ENCODE data around the gene TMEM178A. TPM values are rescaled to one million over a fixed set of nuclear protein-coding genes. Genes with fewer than 3 reads are reported as not detected.

Gene TMEM178A
- total RNA-seq, 1 donor from 2014 or later = not detected

DNA sequence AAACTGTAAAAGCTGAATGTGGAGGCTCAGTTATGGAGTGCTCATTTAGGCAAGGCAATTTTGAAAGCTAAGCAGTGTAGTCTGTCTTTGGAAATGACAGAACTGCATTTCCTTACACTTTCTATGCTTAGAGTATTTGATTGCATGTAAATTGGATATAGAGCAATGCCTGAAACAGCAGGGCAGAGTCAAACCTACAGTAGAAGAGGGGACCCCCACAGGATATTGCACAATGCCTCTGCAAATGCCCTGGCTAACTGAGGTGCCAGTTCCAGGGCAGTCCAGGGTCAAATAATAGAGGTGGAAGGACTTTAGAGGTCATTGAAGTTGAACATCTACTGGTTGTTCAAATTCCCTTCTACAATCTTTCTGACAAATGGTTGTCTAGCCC is 2.2 kb downstream of the TMEM178A start:
- no peaks in the 10 kb centered on the region for H3K9me3 Mint-ChIP-seq
- H3K4me3 Mint-ChIP-seq = no peak overlapping the region
- H3K4me1 Mint-ChIP-seq (ENCODE audit: low read depth) = peaks cover 11% of the 10 kb centered on the region

GRCh38 chr2:39668576-39669080 is 2.9 kb downstream of the TMEM178A start:
- H3K27me3 Mint-ChIP-seq (ENCODE audit: insufficient read depth) = peaks cover 60% of the 10 kb centered on the region
- H3K27ac Mint-ChIP-seq = no peak overlapping the region

More for the DNA sequence above, 2.2 kb downstream of the TMEM178A start:
- DNase-seq (ENCODE audit: low spot score) = no peak
- peaks cover 5% of the 10 kb centered on the region for H3K36me3 Mint-ChIP-seq (ENCODE audit: low read depth)
- H3K27me3 Mint-ChIP-seq (ENCODE audit: insufficient read depth) = peaks cover 67% of the 10 kb centered on the region
- intact Hi-C loops (cut with micrococcal nuclease) = no loop called here
- no peak overlapping the region for H3K27ac Mint-ChIP-seq

GRCh38 chr2:39671604-39672003 is 5.9 kb downstream of the TMEM178A start:
- no peak overlapping the region for H3K27ac Mint-ChIP-seq
- peaks cover 2% of the 10 kb centered on the region for H3K4me1 Mint-ChIP-seq (ENCODE audit: low read depth)
- no peak for DNase-seq (ENCODE audit: low spot score)
- H3K36me3 Mint-ChIP-seq (ENCODE audit: low read depth) = peaks cover 3% of the 10 kb centered on the region
- no peaks in the 10 kb centered on the region for H3K9me3 Mint-ChIP-seq
- intact Hi-C loops (cut with micrococcal nuclease) = no loop called here
- H3K27me3 Mint-ChIP-seq (ENCODE audit: insufficient read depth) = peaks cover 44% of the 10 kb centered on the region
- H3K4me3 Mint-ChIP-seq = no peak overlapping the region

More at GRCh38 chr2:39668576-39669080, 2.9 kb downstream of the TMEM178A start:
- H3K4me1 Mint-ChIP-seq (ENCODE audit: low read depth) = peaks cover 11% of the 10 kb centered on the region
- H3K36me3 Mint-ChIP-seq (ENCODE audit: low read depth) = peaks cover 5% of the 10 kb centered on the region
- no peak for DNase-seq (ENCODE audit: low spot score)
- intact Hi-C loops (cut with micrococcal nuclease) = no loop called here
- no peak overlapping the region for H3K4me3 Mint-ChIP-seq
- H3K9me3 Mint-ChIP-seq = no peaks in the 10 kb centered on the region

- no peaks in the 10 kb centered on the region for H3K9me3 Mint-ChIP-seq
- intact Hi-C loops (cut with micrococcal nuclease) = no loop called here
- H3K27ac Mint-ChIP-seq = no peak overlapping the region
- no peaks in the 10 kb centered on the region for H3K36me3 Mint-ChIP-seq (ENCODE audit: low read depth)
- no peak for DNase-seq (ENCODE audit: low spot score)
- no peak overlapping the region for H3K4me3 Mint-ChIP-seq
- H3K4me1 Mint-ChIP-seq (ENCODE audit: low read depth) = no peaks in the 10 kb centered on the region
- H3K27me3 Mint-ChIP-seq (ENCODE audit: insufficient read depth) = peaks cover 29% of the 10 kb centered on the region
These were observed 7.3 kb downstream of the TMEM178A start for GRCh38 chr2:39673018-39673417.

GRCh38 chr2:39676342-39676741 is 10.6 kb downstream of the TMEM178A start:
- H3K27me3 Mint-ChIP-seq (ENCODE audit: insufficient read depth) = peaks cover 15% of the 10 kb centered on the region
- intact Hi-C loops (cut with micrococcal nuclease) = no loop called here

DNA sequence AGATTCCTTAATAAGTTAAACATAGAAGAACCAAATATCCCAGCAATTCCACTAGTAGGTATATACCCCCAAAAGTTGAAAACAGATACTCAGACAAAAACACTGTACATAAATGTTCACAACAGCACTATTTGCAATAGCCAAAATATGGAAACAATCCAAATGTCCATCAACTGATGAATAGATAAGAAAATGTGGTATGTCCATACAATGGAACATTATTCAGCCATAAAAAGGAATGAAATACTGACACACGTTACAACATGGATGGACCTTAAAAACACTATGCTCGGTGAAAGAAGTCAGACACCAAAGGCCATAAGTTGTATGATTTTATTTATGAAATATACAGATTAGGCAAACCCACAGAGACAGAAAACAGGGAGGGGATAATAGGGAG is 12.5 kb downstream of the TMEM178A start:
- Mint-ChIP-seq H3K27ac (no peak overlapping the region), H3K4me3 (no peak overlapping the region), H3K36me3 (ENCODE audit: low read depth) (no peaks in the 10 kb centered on the region), H3K9me3 (no peaks in the 10 kb centered on the region), H3K4me1 (ENCODE audit: low read depth) (no peaks in the 10 kb centered on the region), H3K27me3 (ENCODE audit: insufficient read depth) (peaks cover 16% of the 10 kb centered on the region)
- intact Hi-C loops (cut with micrococcal nuclease) = no loop called here
- DNase-seq (ENCODE audit: low spot score) = no peak

More at GRCh38 chr2:39676342-39676741, 10.6 kb downstream of the TMEM178A start:
- no peak overlapping the region for H3K27ac Mint-ChIP-seq
- DNase-seq (ENCODE audit: low spot score) = no peak
- H3K36me3 Mint-ChIP-seq (ENCODE audit: low read depth) = no peaks in the 10 kb centered on the region
- no peak overlapping the region for H3K4me3 Mint-ChIP-seq
- H3K9me3 Mint-ChIP-seq = no peaks in the 10 kb centered on the region
- no peaks in the 10 kb centered on the region for H3K4me1 Mint-ChIP-seq (ENCODE audit: low read depth)

GRCh38 chr2:39679805-39680204 is 14.1 kb downstream of the TMEM178A start:
- DNase-seq (ENCODE audit: low spot score) = no peak
- intact Hi-C loops (cut with micrococcal nuclease) = no loop called here
- H3K27me3 Mint-ChIP-seq (ENCODE audit: insufficient read depth) = peaks cover 15% of the 10 kb centered on the region
- no peak overlapping the region for H3K27ac Mint-ChIP-seq
- no peak overlapping the region for H3K4me3 Mint-ChIP-seq
- H3K4me1 Mint-ChIP-seq (ENCODE audit: low read depth) = no peaks in the 10 kb centered on the region
- no peaks in the 10 kb centered on the region for H3K36me3 Mint-ChIP-seq (ENCODE audit: low read depth)
- no peaks in the 10 kb centered on the region for H3K9me3 Mint-ChIP-seq

- DNase-seq (ENCODE audit: low spot score) = no peak
- intact Hi-C loops (cut with micrococcal nuclease) = no loop called here
- no peak overlapping the region for H3K27ac Mint-ChIP-seq
- no peaks in the 10 kb centered on the region for H3K9me3 Mint-ChIP-seq
- H3K27me3 Mint-ChIP-seq (ENCODE audit: insufficient read depth) = peaks cover 10% of the 10 kb centered on the region
- H3K4me3 Mint-ChIP-seq = no peak overlapping the region
- no peaks in the 10 kb centered on the region for H3K36me3 Mint-ChIP-seq (ENCODE audit: low read depth)
- no peaks in the 10 kb centered on the region for H3K4me1 Mint-ChIP-seq (ENCODE audit: low read depth)
These were observed 16.5 kb downstream of the TMEM178A start for GRCh38 chr2:39682066-39682692.

- intact Hi-C loops (cut with micrococcal nuclease) = no loop called here
- Mint-ChIP-seq H3K27ac (no peak overlapping the region), H3K4me1 (ENCODE audit: low read depth) (no peaks in the 10 kb centered on the region), H3K9me3 (no peaks in the 10 kb centered on the region), H3K4me3 (no peak overlapping the region), H3K36me3 (ENCODE audit: low read depth) (no peaks in the 10 kb centered on the region), H3K27me3 (ENCODE audit: insufficient read depth) (peaks cover 10% of the 10 kb centered on the region)
- no peak for DNase-seq (ENCODE audit: low spot score)
These were observed 17.4 kb downstream of the TMEM178A start for GRCh38 chr2:39683022-39683699.

- intact Hi-C loops (cut with micrococcal nuclease) = no loop called here
- peaks cover 10% of the 10 kb centered on the region for H3K27me3 Mint-ChIP-seq (ENCODE audit: insufficient read depth)
- H3K9me3 Mint-ChIP-seq = no peaks in the 10 kb centered on the region
- no peaks in the 10 kb centered on the region for H3K4me1 Mint-ChIP-seq (ENCODE audit: low read depth)
- DNase-seq (ENCODE audit: low spot score) = no peak
- no peak overlapping the region for H3K27ac Mint-ChIP-seq
- no peaks in the 10 kb centered on the region for H3K36me3 Mint-ChIP-seq (ENCODE audit: low read depth)
- no peak overlapping the region for H3K4me3 Mint-ChIP-seq
These were observed 18.7 kb downstream of the TMEM178A start for GRCh38 chr2:39684464-39684863.

GRCh38 chr2:39685126-39685525 is 19.4 kb downstream of the TMEM178A start:
- H3K4me3 Mint-ChIP-seq = no peak overlapping the region
- DNase-seq (ENCODE audit: low spot score) = no peak
- no peaks in the 10 kb centered on the region for H3K4me1 Mint-ChIP-seq (ENCODE audit: low read depth)

DNA sequence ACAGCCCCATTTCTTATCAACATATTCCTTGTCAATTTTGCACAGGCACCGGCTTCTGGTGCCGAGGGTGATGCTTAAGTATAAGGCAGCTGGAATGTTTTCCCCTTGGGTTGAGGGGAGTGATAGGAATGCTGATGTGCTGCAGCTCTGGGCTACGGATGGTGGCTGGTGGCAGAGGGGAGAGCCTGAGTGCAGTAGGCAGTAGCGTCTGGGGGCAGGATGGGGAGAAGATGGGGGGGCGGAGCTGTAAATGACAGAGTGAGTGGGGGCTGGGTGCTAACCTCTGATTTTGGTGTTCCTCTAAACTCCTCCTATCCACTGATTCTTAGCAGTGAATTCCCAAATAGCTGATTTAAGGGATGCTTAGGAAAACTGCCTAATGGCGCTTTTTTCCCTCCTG is 20.7 kb downstream of the TMEM178A start:
- Mint-ChIP-seq H3K27ac (no peak overlapping the region), H3K9me3 (no peaks in the 10 kb centered on the region), H3K27me3 (ENCODE audit: insufficient read depth) (peaks cover 5% of the 10 kb centered on the region), H3K4me1 (ENCODE audit: low read depth) (no peaks in the 10 kb centered on the region), H3K36me3 (ENCODE audit: low read depth) (no peaks in the 10 kb centered on the region), H3K4me3 (no peak overlapping the region)
- no peak for DNase-seq (ENCODE audit: low spot score)
- intact Hi-C loops (cut with micrococcal nuclease) = no loop called here

More at GRCh38 chr2:39685126-39685525, 19.4 kb downstream of the TMEM178A start:
- no peaks in the 10 kb centered on the region for H3K9me3 Mint-ChIP-seq
- intact Hi-C loops (cut with micrococcal nuclease) = no loop called here
- H3K27ac Mint-ChIP-seq = no peak overlapping the region
- peaks cover 5% of the 10 kb centered on the region for H3K27me3 Mint-ChIP-seq (ENCODE audit: insufficient read depth)
- H3K36me3 Mint-ChIP-seq (ENCODE audit: low read depth) = no peaks in the 10 kb centered on the region

DNA sequence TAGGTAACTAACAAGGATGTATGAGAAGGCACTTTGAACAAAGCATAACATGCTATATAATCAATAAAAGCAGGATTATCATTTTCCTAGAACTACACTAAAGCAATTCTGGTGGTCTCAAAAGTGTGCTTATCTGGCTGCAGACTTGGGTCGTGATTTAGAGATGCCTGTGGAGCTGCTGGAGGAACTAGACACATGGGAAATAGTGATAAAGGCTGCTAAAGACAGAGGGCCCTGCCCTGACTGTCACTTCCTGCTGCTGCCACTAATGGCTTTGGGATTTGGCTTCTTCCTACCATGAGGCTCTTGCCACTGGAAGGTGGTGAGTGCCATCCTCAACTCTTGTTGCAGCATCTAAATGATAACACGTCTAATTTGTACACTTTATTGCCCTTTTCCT is 22.5 kb downstream of the TMEM178A start:
- H3K4me1 Mint-ChIP-seq (ENCODE audit: low read depth) = no peaks in the 10 kb centered on the region
- DNase-seq (ENCODE audit: low spot score) = no peak
- H3K27ac Mint-ChIP-seq = no peak overlapping the region
- H3K4me3 Mint-ChIP-seq = no peak overlapping the region
- no peaks in the 10 kb centered on the region for H3K36me3 Mint-ChIP-seq (ENCODE audit: low read depth)
- intact Hi-C loops (cut with micrococcal nuclease) = no loop called here
- H3K9me3 Mint-ChIP-seq = no peaks in the 10 kb centered on the region
- H3K27me3 Mint-ChIP-seq (ENCODE audit: insufficient read depth) = peaks cover 5% of the 10 kb centered on the region
